GM20000 (cell line): ENCODE results near the gene DIP2C.
"Not testable (repeated sequence)": the region's sequence is repeated elsewhere in the genome, so short reads cannot be mapped to it uniquely, and the experiment has no call there.

ENCODE experiments used
- DNase-seq: peaks from one replicate; pipeline ENCODE4 v3.0.0; 2012; ENCODE audit warnings: low spot score
- CTCF ChIP-seq: IDR thresholded peaks from 2 replicates; pipeline ENCODE4 v1.5.1; 2012; ENCODE audit warnings: mild to moderate bottlenecking, control low read depth; ENCODE audit errors: extremely low read depth, missing control alignments

DIP2C gene

GRCh38 chr10:536371-536925 is 153.0 kb downstream of the DIP2C start:
- no peak for DNase-seq
- no peak for TF ChIP-seq CTCF

- TF ChIP-seq CTCF, result no peak
- DNase-seq, result no peak
Measured at GRCh38 chr10:535952-536351, 153.5 kb downstream of the DIP2C start.

GRCh38 chr10:535051-535450 is 154.4 kb downstream of the DIP2C start:
- no peak for DNase-seq
- no peak for TF ChIP-seq CTCF

GRCh38 chr10:534047-534566 is 155.4 kb downstream of the DIP2C start:
- no peak for DNase-seq
- TF ChIP-seq CTCF, result no peak

GRCh38 chr10:533611-534010 is 155.9 kb downstream of the DIP2C start:
- TF ChIP-seq CTCF, result no peak
- DNase-seq, result no peak

GRCh38 chr10:533186-533585 is 156.3 kb downstream of the DIP2C start:
- no peak for TF ChIP-seq CTCF
- DNase-seq, result no peak

GRCh38 chr10:532331-532730 is 157.1 kb downstream of the DIP2C start:
- DNase-seq, result not testable (repeated sequence)

GRCh38 chr10:531541-531940 is 157.9 kb downstream of the DIP2C start:
- TF ChIP-seq CTCF, result no peak
- no peak for DNase-seq
